GM12878 (cell line): ENCODE results near the gene ACVR2A. TPM values are rescaled to one million over a fixed set of nuclear protein-coding genes. Genes with fewer than 3 reads are reported as not detected.

Experiments
- ATAC-seq: fragments of 200-7000 bp; cut with Tn5 transposase; 3 replicates; pipeline ENCODE4 v1.9.1; 2020; ENCODE audit warnings: mild to moderate bottlenecking, moderate library complexity
- BruUV-seq: library from RNA; stranded (reverse); fragments of 400-500 nt; replicated peaks from 2 replicates; lab custom pipeline; 2021; lab: Mats Ljungman, UMichigan
- CTCF ChIA-PET: fragments of 300-600 bp; sonication (Branson Sonifier 250); formaldehyde crosslinking; extraction: SDS; loops from one replicate; lab custom pipeline; 2021; ENCODE audit warnings: inconsistent platforms; lab: Yijun Ruan, JAX
- POLR2A ChIA-PET: fragments of 350-600 bp; formaldehyde crosslinking; extraction: SDS; loops from one replicate; lab custom pipeline; 2021; ENCODE audit warnings: inconsistent platforms; lab: Charles Lee
- RAD21 ChIA-PET: fragments of 300-600 bp; sonication (Branson Sonifier 250); formaldehyde crosslinking; loops from one replicate; lab custom pipeline; 2023; ENCODE audit warnings: antibody characterized with exemption; ENCODE audit not compliant: unreplicated experiment; lab: Charles Lee
- SMC1A ChIA-PET: fragments of 300-600 bp; sonication (Branson Sonifier 250); formaldehyde crosslinking; loops from one replicate; lab custom pipeline; 2023; ENCODE audit not compliant: unreplicated experiment, uncharacterized antibody; lab: Charles Lee
- DNase-seq: peaks from one replicate; pipeline ENCODE4 v3.0.0-alpha.2; 2011; ENCODE audit warnings: low read depth, low spot score
- FAIRE-seq: peaks from 3 replicates; lab custom pipeline; 2011; peaks lifted over from hg19 to GRCh38; lab: Jason Lieb, UNC
- H2AFZ ChIP-seq: 2 replicates; pipeline ENCODE4 v1.6.0; 2011; ENCODE audit warnings: low read depth, low read length, control low read depth; ENCODE audit not compliant: control insufficient read depth
- H3K27ac ChIP-seq: 2 replicates; pipeline ENCODE4 v1.5.1; 2011; ENCODE audit warnings: control low read depth; ENCODE audit not compliant: control insufficient read depth, insufficient read depth
- H3K27me3 ChIP-seq, 2 experiments: replicated peaks in 1 of 2; 2 replicates each; pipeline versions ENCODE4 v1.6.0 to v1.6.1; 2011; ENCODE audit warnings: low read length in 1 of 2; ENCODE audit not compliant: control insufficient read depth in 2 of 2, insufficient read depth in 2 of 2
- H3K36me3 ChIP-seq, 2 experiments: 2 replicates each; pipeline ENCODE4 v1.5.1; 2011; ENCODE audit warnings: low read length in 1 of 2; ENCODE audit not compliant: control insufficient read depth in 2 of 2, insufficient read depth in 2 of 2
- H3K4me1 ChIP-seq: 2 replicates; pipeline ENCODE4 v1.6.1; 2011; ENCODE audit warnings: mild to moderate bottlenecking, low read length, moderate library complexity, mixed read lengths; ENCODE audit not compliant: control insufficient read depth, insufficient read depth
- H3K4me2 ChIP-seq: 2 replicates; pipeline ENCODE4 v1.6.0; 2011; ENCODE audit warnings: control low read depth; ENCODE audit not compliant: control insufficient read depth, insufficient read depth
- H3K4me3 ChIP-seq: fragments of 200-600 bp; sonication (generic); 2 replicates; pipeline ENCODE4 v1.5.1; 2016
- H3K79me2 ChIP-seq: 2 replicates; pipeline ENCODE4 v1.6.0; 2011; ENCODE audit warnings: low read length; ENCODE audit not compliant: control insufficient read depth, insufficient read depth
- H3K9ac ChIP-seq: 2 replicates; pipeline ENCODE4 v1.8.0; 2011; ENCODE audit warnings: low read length, control low read depth, mixed read lengths; ENCODE audit not compliant: control insufficient read depth, insufficient read depth
- H3K9me3 ChIP-seq: replicated peaks from 3 replicates; pipeline ENCODE4 v1.5.1; 2011; ENCODE audit warnings: mild to moderate bottlenecking, low read length; ENCODE audit not compliant: control insufficient read depth, insufficient read depth
- H4K20me1 ChIP-seq: 2 replicates; pipeline ENCODE4 v1.6.0; 2011; ENCODE audit not compliant: control insufficient read depth, insufficient read depth
- GATAD2B ChIP-seq: fragments of 450-650 bp; conservative IDR thresholded peaks from 2 replicates; pipeline ENCODE4 v1.6.1; 2017; ENCODE audit warnings: low read depth, mild to moderate bottlenecking, moderate library complexity
- MXI1 ChIP-seq: fragments of 150-350 bp; IDR thresholded peaks from 2 replicates; pipeline ENCODE4 v1.6.1; 2011; ENCODE audit warnings: low read depth, mild to moderate bottlenecking, inconsistent platforms, low read length, improper control_type of control experiment
- NR2C1 ChIP-seq: fragments of 450-650 bp; IDR thresholded peaks from 2 replicates; pipeline ENCODE4 v1.6.1; 2017; ENCODE audit warnings: antibody characterized with exemption, mild to moderate bottlenecking, moderate library complexity
- PAX8 ChIP-seq: fragments of 450-650 bp; IDR thresholded peaks from 2 replicates; pipeline ENCODE4 v1.6.1; 2017; ENCODE audit warnings: mild to moderate bottlenecking, moderate library complexity
- SIN3A ChIP-seq: IDR thresholded peaks from 2 replicates; pipeline ENCODE4 v1.6.1; 2012; ENCODE audit warnings: low read depth, low read length, improper control_type of control experiment
- ZNF217 ChIP-seq: fragments of 450-650 bp; IDR thresholded peaks from 2 replicates; pipeline ENCODE4 v1.6.1; 2017; ENCODE audit warnings: antibody characterized with exemption, mild to moderate bottlenecking
- ZNF622 ChIP-seq: fragments of 450-650 bp; IDR thresholded peaks from 2 replicates; pipeline ENCODE4 v1.6.1; 2017; ENCODE audit warnings: mild to moderate bottlenecking, inconsistent platforms
- WGBS: methylation state at CpG from one replicate; pipeline ENCODE4 v1.1.6; 2016; ENCODE audit warnings: low lambda C conversion rate; ENCODE audit not compliant: insufficient replicate concordance, insufficient coverage; ENCODE audit errors: missing lambda C conversion rate; 5-methylcytosine and 5-hydroxymethylcytosine counted together
- in situ Hi-C: fragments of 300-500 bp; cut with MboI; formaldehyde crosslinking; loops from 9 replicates; pipeline ENCODE4 v1.14.3; 2018; ENCODE audit warnings: mixed read lengths
- intact Hi-C: fragments of 100-400 bp; cut with micrococcal nuclease; formaldehyde crosslinking; loops from one replicate; pipeline ENCODE4 v1.14.2; 2022; ENCODE audit not compliant: unreplicated experiment
- polyA plus RNA-seq, 11 experiments: library from polyadenylated mRNA; depleted of rRNA in 4 of 11; unstranded in 6 of 11; stranded (reverse) in 5 of 11; fragments of >200 nt; fragmentation: Nextera tagmentation in 4 of 11; fragmentation: Illumina TruSeq in 1 of 11; extraction: Ambion mirVana in 4 of 11; extraction: Trizol in 1 of 11; gene quantifications; 1 replicate in 1 of 11; 2 replicates in 10 of 11; pipeline versions ENCODE4 v1.2.1 to v1.2.3, GENCODE V29; 2011 to 2016; ENCODE audit warnings: inconsistent platforms in 2 of 11, missing spikeins in 2 of 11, low read depth in 1 of 11
- total RNA-seq, 4 experiments: library from RNA; depleted of rRNA in 3 of 4; stranded (reverse); fragments of >200 nt in 3 of 4; fragmentation: Illumina TruSeq in 1 of 4; extraction: Trizol in 1 of 4; gene quantifications; 2 replicates each; pipeline versions ENCODE4 v1.2.1 to v1.2.3, GENCODE V29; 2013 to 2021
- TF ChIP-seq, protein P1 (sequence below), 3 experiments: IDR thresholded peaks in 2 of 3; conservative IDR thresholded peaks in 1 of 3; 2 replicates each; pipeline ENCODE4 v1.5.1; 2011; ENCODE audit warnings: low read depth in 3 of 3, low read length in 3 of 3, mild to moderate bottlenecking in 3 of 3, control low read depth in 2 of 3, moderate library complexity in 2 of 3, inconsistent platforms in 1 of 3, mixed read lengths in 1 of 3; ENCODE audit not compliant: control insufficient read depth in 2 of 3, insufficient read depth in 1 of 3; ENCODE audit errors: extremely low read depth in 1 of 3
- TF ChIP-seq, protein P2 (sequence below): IDR thresholded peaks from 2 replicates; pipeline ENCODE4 v1.6.1; 2011; ENCODE audit warnings: borderline replicate concordance, low read depth, mild to moderate bottlenecking, moderate library complexity, low read length; ENCODE audit not compliant: insufficient read depth, poor library complexity, severe bottlenecking
- TF ChIP-seq, protein P3 (sequence below): fragments of 450-650 bp; IDR thresholded peaks from 2 replicates; pipeline ENCODE4 v1.6.1; 2017; ENCODE audit warnings: borderline replicate concordance
- TF ChIP-seq, protein P4 (sequence below): fragments of 450-650 bp; formaldehyde crosslinking; IDR thresholded peaks from 2 replicates; pipeline ENCODE4 v1.4.0; 2020; ENCODE audit warnings: mild to moderate bottlenecking, moderate library complexity
- TF ChIP-seq, protein P5 (sequence below): IDR thresholded peaks from 2 replicates; pipeline ENCODE4 v1.6.1; 2012; ENCODE audit warnings: low read length, inconsistent platforms
- TF ChIP-seq, protein P6 (sequence below): IDR thresholded peaks from 2 replicates; pipeline ENCODE4 v1.6.1; 2012; ENCODE audit warnings: low read depth, low read length, improper control_type of control experiment

The ACVR2A gene
- total and polyA plus RNA-seq, 10 of the 15 experiments (the other 5 are each of a cell fraction or from before 2014, with no cell fraction given), result 0.42 to 3.0 (median 1.7) TPM

DNA sequence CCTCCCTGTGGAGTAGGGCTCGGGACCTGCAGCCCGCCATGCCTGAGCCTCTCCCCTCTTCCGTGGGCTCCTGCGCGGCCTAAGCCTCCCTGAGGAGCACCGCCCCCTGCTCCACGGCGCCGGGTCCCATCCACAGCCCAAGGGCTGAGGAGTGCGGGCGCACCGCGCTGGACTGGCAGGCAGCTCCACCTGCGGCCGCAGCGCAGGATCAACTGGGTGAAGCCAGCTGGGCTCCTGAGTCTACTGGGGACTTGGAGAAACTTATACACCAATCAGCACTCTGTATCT, 17.8 kb upstream of the ACVR2A start:
- WGBS, result 75% methylated on average over 14 of the region's 16 CpGs
- H3K4me3 ChIP-seq, result no peak overlapping the region
- BruUV-seq, result no TSS peak
- H3K4me1 ChIP-seq, result no peaks in the 10 kb centered on the region
- DNase-seq, result no peak
- ChIA-PET POLR2A (interaction anchor here (0.6 kb wide), 1 partner anchor 18 kb away, joined by 3 read pairs; the partner anchor contains the start of gene ACVR2A), CTCF (no interaction called here), SMC1A (interaction anchor here (1.1 kb wide), 1 partner anchor 15 kb away, joined by 4 read pairs; no protein-coding TSS in a partner anchor), RAD21 (interaction anchor here (0.7 kb wide), 1 partner anchor 123 kb away, joined by 3 read pairs; no protein-coding TSS in a partner anchor)
- H3K9me3 ChIP-seq, result no peaks in the 10 kb centered on the region; the same call in 1 of the 3 replicates
- no peaks in the 10 kb centered on the region for H4K20me1 ChIP-seq
- H3K27ac ChIP-seq, result no peak overlapping the region
- no peak overlapping the region for H2AFZ ChIP-seq
- no peak overlapping the region for H3K9ac ChIP-seq
- no peak for FAIRE-seq
- no peaks in the 10 kb centered on the region for H3K27me3 ChIP-seq
- in situ Hi-C loops, result no loop called here
- intact Hi-C loops, result no loop called here
- H3K36me3 ChIP-seq, result no peaks in the 10 kb centered on the region
- no peak for ATAC-seq
- H3K4me2 ChIP-seq, result no peak overlapping the region
- H3K79me2 ChIP-seq, result no peaks in the 10 kb centered on the region
- no peak for TF ChIP-seq PAX8
- TF ChIP-seq, protein P1, sequence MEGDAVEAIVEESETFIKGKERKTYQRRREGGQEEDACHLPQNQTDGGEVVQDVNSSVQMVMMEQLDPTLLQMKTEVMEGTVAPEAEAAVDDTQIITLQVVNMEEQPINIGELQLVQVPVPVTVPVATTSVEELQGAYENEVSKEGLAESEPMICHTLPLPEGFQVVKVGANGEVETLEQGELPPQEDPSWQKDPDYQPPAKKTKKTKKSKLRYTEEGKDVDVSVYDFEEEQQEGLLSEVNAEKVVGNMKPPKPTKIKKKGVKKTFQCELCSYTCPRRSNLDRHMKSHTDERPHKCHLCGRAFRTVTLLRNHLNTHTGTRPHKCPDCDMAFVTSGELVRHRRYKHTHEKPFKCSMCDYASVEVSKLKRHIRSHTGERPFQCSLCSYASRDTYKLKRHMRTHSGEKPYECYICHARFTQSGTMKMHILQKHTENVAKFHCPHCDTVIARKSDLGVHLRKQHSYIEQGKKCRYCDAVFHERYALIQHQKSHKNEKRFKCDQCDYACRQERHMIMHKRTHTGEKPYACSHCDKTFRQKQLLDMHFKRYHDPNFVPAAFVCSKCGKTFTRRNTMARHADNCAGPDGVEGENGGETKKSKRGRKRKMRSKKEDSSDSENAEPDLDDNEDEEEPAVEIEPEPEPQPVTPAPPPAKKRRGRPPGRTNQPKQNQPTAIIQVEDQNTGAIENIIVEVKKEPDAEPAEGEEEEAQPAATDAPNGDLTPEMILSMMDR (IDR thresholded peaks at IDR 0.05 in 2 of 3, conservative IDR thresholded peaks at IDR 0.05 in 1 of 3; ENCODE audit: control insufficient read depth in 2 of 3, extremely low read depth in 1 of 3, insufficient read depth in 1 of 3, low read depth in 3 of 3, low read length in 3 of 3), result no peak
- no peak for TF ChIP-seq GATAD2B
- TF ChIP-seq SIN3A, result no peak
- TF ChIP-seq, protein P2, sequence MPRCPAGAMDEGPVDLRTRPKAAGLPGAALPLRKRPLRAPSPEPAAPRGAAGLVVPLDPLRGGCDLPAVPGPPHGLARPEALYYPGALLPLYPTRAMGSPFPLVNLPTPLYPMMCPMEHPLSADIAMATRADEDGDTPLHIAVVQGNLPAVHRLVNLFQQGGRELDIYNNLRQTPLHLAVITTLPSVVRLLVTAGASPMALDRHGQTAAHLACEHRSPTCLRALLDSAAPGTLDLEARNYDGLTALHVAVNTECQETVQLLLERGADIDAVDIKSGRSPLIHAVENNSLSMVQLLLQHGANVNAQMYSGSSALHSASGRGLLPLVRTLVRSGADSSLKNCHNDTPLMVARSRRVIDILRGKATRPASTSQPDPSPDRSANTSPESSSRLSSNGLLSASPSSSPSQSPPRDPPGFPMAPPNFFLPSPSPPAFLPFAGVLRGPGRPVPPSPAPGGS, result no peak
- no peak for TF ChIP-seq MXI1
- TF ChIP-seq, protein P3, sequence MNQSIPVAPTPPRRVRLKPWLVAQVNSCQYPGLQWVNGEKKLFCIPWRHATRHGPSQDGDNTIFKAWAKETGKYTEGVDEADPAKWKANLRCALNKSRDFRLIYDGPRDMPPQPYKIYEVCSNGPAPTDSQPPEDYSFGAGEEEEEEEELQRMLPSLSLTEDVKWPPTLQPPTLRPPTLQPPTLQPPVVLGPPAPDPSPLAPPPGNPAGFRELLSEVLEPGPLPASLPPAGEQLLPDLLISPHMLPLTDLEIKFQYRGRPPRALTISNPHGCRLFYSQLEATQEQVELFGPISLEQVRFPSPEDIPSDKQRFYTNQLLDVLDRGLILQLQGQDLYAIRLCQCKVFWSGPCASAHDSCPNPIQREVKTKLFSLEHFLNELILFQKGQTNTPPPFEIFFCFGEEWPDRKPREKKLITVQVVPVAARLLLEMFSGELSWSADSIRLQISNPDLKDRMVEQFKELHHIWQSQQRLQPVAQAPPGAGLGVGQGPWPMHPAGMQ, result no peak
- no peak for TF ChIP-seq ZNF622
- no peak for TF ChIP-seq NR2C1
- TF ChIP-seq, protein P4, sequence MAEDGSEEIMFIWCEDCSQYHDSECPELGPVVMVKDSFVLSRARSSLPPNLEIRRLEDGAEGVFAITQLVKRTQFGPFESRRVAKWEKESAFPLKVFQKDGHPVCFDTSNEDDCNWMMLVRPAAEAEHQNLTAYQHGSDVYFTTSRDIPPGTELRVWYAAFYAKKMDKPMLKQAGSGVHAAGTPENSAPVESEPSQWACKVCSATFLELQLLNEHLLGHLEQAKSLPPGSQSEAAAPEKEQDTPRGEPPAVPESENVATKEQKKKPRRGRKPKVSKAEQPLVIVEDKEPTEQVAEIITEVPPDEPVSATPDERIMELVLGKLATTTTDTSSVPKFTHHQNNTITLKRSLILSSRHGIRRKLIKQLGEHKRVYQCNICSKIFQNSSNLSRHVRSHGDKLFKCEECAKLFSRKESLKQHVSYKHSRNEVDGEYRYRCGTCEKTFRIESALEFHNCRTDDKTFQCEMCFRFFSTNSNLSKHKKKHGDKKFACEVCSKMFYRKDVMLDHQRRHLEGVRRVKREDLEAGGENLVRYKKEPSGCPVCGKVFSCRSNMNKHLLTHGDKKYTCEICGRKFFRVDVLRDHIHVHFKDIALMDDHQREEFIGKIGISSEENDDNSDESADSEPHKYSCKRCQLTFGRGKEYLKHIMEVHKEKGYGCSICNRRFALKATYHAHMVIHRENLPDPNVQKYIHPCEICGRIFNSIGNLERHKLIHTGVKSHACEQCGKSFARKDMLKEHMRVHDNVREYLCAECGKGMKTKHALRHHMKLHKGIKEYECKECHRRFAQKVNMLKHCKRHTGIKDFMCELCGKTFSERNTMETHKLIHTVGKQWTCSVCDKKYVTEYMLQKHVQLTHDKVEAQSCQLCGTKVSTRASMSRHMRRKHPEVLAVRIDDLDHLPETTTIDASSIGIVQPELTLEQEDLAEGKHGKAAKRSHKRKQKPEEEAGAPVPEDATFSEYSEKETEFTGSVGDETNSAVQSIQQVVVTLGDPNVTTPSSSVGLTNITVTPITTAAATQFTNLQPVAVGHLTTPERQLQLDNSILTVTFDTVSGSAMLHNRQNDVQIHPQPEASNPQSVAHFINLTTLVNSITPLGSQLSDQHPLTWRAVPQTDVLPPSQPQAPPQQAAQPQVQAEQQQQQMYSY (CRISPR knock-in tag), result no peak
- TF ChIP-seq, protein P5, sequence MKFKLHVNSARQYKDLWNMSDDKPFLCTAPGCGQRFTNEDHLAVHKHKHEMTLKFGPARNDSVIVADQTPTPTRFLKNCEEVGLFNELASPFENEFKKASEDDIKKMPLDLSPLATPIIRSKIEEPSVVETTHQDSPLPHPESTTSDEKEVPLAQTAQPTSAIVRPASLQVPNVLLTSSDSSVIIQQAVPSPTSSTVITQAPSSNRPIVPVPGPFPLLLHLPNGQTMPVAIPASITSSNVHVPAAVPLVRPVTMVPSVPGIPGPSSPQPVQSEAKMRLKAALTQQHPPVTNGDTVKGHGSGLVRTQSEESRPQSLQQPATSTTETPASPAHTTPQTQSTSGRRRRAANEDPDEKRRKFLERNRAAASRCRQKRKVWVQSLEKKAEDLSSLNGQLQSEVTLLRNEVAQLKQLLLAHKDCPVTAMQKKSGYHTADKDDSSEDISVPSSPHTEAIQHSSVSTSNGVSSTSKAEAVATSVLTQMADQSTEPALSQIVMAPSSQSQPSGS, result no peak
- no peak for TF ChIP-seq ZNF217
- TF ChIP-seq, protein P6, sequence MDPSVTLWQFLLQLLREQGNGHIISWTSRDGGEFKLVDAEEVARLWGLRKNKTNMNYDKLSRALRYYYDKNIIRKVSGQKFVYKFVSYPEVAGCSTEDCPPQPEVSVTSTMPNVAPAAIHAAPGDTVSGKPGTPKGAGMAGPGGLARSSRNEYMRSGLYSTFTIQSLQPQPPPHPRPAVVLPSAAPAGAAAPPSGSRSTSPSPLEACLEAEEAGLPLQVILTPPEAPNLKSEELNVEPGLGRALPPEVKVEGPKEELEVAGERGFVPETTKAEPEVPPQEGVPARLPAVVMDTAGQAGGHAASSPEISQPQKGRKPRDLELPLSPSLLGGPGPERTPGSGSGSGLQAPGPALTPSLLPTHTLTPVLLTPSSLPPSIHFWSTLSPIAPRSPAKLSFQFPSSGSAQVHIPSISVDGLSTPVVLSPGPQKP, result no peak
